Measurements from ENCODE around the gene VAT1L.
"Not testable (repeated sequence)": the region's sequence is repeated elsewhere in the genome, so short reads cannot be mapped to it uniquely, and the experiment has no call there.

The VAT1L gene

DNA sequence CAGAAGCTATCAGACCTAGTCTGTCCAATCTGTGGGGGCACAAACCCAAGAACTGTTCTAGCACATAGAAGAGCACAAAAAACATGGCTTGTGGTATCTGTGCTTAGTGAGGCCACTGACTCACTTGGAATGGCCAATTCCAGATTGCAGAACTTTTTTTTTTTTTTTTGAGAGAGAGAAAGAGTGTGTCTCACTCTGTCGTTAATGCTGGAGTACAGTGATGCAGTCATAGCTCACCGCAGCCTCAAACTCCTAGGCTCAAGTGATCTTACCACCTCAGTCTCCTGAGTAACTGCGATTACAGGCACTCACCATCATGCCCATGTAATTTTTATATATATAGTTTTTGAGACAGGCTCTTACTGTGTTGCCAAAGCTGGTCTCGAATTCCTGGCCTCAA lies 156.8 kb downstream of the VAT1L start:
- DNase-seq, result no peak
- Mint-ChIP-seq H3K4me3 (no peak overlapping the region), H3K4me1 (no peaks in the 10 kb centered on the region), H3K27ac (no peak overlapping the region), H3K36me3 (no peaks in the 10 kb centered on the region), H3K27me3 (peaks cover 8% of the 10 kb centered on the region), H3K9me3 (no peaks in the 10 kb centered on the region)
- CTCF ChIA-PET, result no interaction called here

DNA sequence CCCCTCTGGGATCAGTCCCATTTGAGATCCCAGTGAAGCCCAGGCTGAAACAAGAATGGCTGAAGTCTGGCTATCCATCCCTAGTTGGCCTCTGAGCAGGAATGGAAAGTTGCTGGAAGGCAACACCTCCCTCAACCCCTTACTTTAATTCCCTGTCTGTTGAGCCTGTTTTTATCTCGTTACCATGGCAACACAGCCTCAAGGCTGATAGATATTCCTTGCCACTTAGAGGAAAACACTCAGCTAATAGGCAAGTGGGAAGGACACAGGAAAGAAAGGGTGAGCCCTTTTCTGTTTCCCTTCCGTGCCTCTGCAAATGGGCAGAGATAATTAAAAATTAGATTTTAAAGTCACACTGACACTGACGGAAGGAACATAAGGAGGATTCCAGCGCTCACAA lies 158.5 kb downstream of the VAT1L start:
- H3K27ac Mint-ChIP-seq, result no peak overlapping the region
- CTCF ChIA-PET, result no interaction called here
- no peaks in the 10 kb centered on the region for H3K9me3 Mint-ChIP-seq
- H3K4me3 Mint-ChIP-seq, result no peak overlapping the region
- DNase-seq, result no peak
- H3K27me3 Mint-ChIP-seq, result peaks cover 8% of the 10 kb centered on the region
- H3K36me3 Mint-ChIP-seq, result no peaks in the 10 kb centered on the region
- no peaks in the 10 kb centered on the region for H3K4me1 Mint-ChIP-seq

DNA sequence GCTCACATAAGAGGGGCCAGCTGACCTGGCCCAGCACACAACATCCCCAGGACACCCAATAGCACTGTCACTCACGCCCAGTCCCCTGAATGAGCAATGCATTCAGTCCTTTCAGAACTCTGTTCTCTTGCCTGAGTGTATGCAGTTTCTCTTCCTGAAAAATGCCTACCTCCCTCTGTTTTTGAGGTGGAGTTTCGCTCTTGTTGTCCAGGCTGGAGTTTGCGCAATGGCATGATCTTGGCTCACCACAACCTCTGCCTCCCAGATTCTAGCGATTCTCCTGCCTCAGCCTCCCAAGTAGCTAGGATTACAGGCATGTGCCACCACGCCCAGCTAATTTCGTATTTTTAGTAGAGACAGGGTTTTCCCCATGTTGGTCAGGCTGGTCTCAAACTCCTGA lies 159.2 kb downstream of the VAT1L start:
- H3K27ac Mint-ChIP-seq, H3K9me3 Mint-ChIP-seq, H3K4me1 Mint-ChIP-seq, DNase-seq, CTCF ChIA-PET, H3K36me3 Mint-ChIP-seq, H3K27me3 Mint-ChIP-seq, H3K4me3 Mint-ChIP-seq: not testable (repeated sequence)

DNA sequence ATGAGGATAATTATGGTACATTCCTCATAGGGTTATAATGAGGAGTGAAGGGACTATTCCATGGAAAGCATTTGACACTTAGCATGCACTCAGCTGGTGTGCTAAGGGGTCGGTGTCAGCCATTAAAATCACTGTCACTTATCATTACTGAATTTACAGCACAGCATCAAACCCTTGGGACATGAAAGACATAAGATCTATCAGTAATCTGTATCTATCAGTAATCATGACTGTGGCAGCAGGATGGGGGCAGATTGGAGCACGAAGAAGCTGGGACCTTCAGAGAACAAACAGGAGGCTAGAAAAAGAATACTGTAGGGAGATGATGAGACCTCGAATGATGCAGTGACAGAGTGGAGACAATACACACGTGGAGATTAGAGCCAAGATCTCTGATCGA lies 160.5 kb downstream of the VAT1L start:
- Mint-ChIP-seq H3K36me3 (no peaks in the 10 kb centered on the region), H3K27ac (no peak overlapping the region), H3K4me1 (no peaks in the 10 kb centered on the region), H3K4me3 (no peak overlapping the region), H3K9me3 (no peaks in the 10 kb centered on the region), H3K27me3 (peaks cover 9% of the 10 kb centered on the region)
- no peak for DNase-seq
- CTCF ChIA-PET, result no interaction called here

DNA sequence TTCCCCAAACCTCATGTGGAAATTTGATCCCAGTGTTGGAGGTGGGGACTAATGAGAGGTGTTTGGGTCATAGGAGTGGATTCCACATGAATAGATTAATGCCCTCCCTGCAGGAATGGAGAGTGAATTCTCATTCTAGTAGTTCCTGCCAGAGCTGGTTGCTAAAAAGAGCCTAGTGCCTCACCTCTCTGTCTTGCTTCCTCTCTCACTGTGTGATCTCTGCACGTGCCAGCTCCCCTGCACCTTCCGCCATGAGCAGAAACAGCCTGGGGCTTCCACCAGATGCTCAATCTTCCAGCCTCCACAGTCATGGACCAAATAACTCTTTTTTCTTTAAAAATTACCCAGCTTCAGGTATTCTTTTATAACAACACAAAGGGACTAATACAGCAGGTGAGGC lies 161.1 kb downstream of the VAT1L start:
- Mint-ChIP-seq H3K9me3 (no peaks in the 10 kb centered on the region), H3K4me3 (no peak overlapping the region), H3K4me1 (no peaks in the 10 kb centered on the region), H3K36me3 (no peaks in the 10 kb centered on the region), H3K27ac (no peak overlapping the region), H3K27me3 (peaks cover 12% of the 10 kb centered on the region)
- DNase-seq, result no peak
- CTCF ChIA-PET, result no interaction called here

DNA sequence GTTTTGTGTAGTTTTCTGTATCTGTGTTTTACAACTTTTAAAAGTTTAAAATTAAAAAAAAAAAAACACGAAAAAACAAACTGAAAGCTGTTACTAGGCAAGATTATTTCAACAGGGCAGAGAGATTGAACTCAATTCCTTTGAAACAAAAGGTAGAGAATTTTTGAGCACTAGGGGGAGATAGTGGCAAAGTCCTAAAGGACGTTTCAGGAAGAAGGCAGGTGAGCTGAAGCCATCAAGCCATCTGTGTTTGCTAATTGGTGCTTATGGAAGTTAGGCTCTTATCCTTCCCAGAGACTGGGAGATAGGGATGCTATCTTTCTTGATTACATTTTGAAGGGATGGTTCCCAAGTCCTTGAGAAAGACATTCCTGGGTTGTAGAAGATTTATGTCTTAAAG lies 163.4 kb downstream of the VAT1L start:
- H3K9me3 Mint-ChIP-seq, result no peaks in the 10 kb centered on the region
- no peak for DNase-seq
- no peaks in the 10 kb centered on the region for H3K4me1 Mint-ChIP-seq
- H3K4me3 Mint-ChIP-seq, result no peak overlapping the region
- CTCF ChIA-PET, result no interaction called here
- no peaks in the 10 kb centered on the region for H3K36me3 Mint-ChIP-seq
- no peak overlapping the region for H3K27ac Mint-ChIP-seq
- peaks cover 12% of the 10 kb centered on the region for H3K27me3 Mint-ChIP-seq

DNA sequence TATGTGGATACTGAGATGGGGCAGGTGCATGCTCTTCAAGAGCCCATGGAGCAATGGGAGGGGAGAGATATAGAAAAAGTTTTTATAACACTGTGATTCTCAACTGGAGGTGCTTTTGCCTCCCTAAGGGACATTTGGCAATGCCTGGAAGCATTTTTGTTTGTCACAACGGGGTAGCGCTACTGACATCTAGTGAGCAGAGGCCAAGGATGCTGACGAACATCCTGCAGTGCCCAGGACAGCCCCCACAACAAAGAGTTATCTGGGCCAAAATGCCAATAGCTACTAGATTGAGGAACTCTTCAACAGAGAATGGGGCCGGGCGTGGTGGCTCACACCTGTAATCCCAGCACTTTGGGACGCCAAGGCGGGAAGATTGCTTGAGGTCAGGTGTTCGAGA lies 166.8 kb downstream of the VAT1L start:
- CTCF ChIA-PET, result interaction anchor here (1.3 kb wide), 1 partner anchor 145 kb away, joined by 3 read pairs; the partner anchor contains the start of gene WWOX
- no peaks in the 10 kb centered on the region for H3K36me3 Mint-ChIP-seq
- H3K9me3 Mint-ChIP-seq, result no peaks in the 10 kb centered on the region
- H3K4me3 Mint-ChIP-seq, result no peak overlapping the region
- no peak overlapping the region for H3K27ac Mint-ChIP-seq
- DNase-seq, result no peak
- H3K27me3 Mint-ChIP-seq, result peaks cover 4% of the 10 kb centered on the region
- no peaks in the 10 kb centered on the region for H3K4me1 Mint-ChIP-seq

DNA sequence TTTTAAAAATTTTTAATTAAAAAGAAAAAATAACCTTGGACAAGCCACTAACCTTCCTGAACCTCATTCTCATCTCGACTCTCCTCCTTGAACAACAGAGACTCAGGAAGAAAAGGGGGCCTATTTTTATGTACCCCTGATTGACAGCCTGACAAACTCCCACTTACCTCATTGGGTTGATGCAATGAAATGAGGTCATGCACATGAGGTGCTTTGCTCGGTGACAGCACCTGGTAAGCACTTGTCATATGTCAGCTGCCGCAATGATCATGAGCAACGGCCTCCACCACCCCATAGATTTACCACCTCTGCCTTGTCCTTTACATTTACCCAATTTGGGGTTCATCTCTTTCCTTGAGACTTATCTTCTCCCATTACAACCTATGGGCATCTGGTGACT lies 167.9 kb downstream of the VAT1L start:
- no peak for DNase-seq
- Mint-ChIP-seq H3K9me3 (no peaks in the 10 kb centered on the region), H3K36me3 (no peaks in the 10 kb centered on the region), H3K27me3 (peaks cover 7% of the 10 kb centered on the region), H3K4me1 (no peaks in the 10 kb centered on the region), H3K4me3 (no peak overlapping the region), H3K27ac (no peak overlapping the region)
- CTCF ChIA-PET, result no interaction called here

DNA sequence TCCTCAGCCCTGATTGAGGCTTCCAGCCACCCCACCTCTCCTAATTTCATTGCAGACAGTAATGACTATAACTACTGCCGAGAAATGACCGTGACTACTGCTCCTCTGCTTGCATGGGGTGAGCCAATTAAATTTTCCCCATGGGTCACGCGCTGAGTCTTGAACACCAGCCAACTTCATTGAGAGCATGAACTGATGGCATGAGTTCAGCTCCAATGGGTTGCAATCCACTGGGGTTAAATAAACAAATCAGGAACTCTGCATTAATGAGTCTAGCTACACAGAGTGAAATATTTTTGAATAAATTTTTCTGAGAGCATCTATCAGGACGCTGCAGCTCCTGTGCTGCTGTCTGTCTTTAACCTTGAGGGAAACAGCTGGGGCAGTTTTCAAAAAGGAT lies 172.4 kb downstream of the VAT1L start:
- Mint-ChIP-seq H3K27me3 (peaks cover 12% of the 10 kb centered on the region), H3K4me3 (no peak overlapping the region), H3K36me3 (no peaks in the 10 kb centered on the region), H3K9me3 (no peaks in the 10 kb centered on the region), H3K27ac (no peak overlapping the region), H3K4me1 (no peaks in the 10 kb centered on the region)
- CTCF ChIA-PET, result interaction anchor here (1.1 to 1.4 kb wide), 2 partner anchors 42 to 284 kb away, joined by 3 read pairs; no protein-coding TSS in a partner anchor
- no peak for DNase-seq

DNA sequence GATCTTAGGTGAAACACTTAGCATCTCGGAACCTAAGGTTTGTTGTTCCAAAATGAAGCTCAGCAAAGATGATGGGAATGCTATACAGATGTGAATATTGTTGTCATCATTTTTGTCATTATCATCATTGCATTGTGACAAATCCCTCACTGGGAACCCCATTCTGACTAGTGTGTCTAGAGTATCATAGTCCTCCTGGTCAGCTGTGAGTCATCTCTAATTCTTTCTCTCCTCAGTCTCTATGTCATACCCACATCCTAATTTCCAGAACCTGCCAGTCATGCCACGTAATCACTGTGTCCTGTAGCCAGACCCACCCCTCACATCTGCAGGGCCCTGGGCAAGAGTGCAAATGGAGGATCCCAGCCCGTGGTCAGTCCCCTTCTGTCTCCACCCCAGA lies 173.4 kb downstream of the VAT1L start:
- no peak for DNase-seq
- peaks cover 12% of the 10 kb centered on the region for H3K27me3 Mint-ChIP-seq
- no peaks in the 10 kb centered on the region for H3K4me1 Mint-ChIP-seq
- CTCF ChIA-PET, result interaction anchor here (1.4 kb wide), 1 partner anchor 41 kb away, joined by 3 read pairs; no protein-coding TSS in a partner anchor
- no peaks in the 10 kb centered on the region for H3K9me3 Mint-ChIP-seq
- no peak overlapping the region for H3K4me3 Mint-ChIP-seq
- H3K36me3 Mint-ChIP-seq, result no peaks in the 10 kb centered on the region
- H3K27ac Mint-ChIP-seq, result no peak overlapping the region

DNA sequence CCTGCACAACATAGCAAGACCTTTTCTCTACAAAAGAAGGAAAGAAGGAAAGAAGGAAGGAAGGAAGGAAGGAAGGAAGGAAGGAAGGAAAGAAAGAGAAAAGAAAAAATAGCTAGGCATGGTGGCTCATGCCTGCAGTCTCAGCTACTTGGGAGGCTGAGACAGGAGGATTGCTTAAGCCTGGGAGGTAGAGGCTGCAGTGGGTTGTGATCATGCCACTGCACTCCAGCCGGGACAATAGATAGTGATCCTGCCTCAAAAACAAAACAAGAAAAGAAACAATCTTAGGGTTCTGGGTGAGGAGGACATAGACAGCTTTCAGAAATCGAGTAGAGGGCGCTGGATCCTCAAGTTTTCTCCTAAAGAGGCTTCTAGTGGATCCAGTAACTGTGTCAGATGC lies 174.3 kb downstream of the VAT1L start:
- no peak for DNase-seq
- no peak overlapping the region for H3K4me3 Mint-ChIP-seq
- H3K36me3 Mint-ChIP-seq, result no peaks in the 10 kb centered on the region
- peaks cover 12% of the 10 kb centered on the region for H3K27me3 Mint-ChIP-seq
- H3K9me3 Mint-ChIP-seq, result no peaks in the 10 kb centered on the region
- CTCF ChIA-PET, result no interaction called here
- no peaks in the 10 kb centered on the region for H3K4me1 Mint-ChIP-seq
- no peak overlapping the region for H3K27ac Mint-ChIP-seq

DNA sequence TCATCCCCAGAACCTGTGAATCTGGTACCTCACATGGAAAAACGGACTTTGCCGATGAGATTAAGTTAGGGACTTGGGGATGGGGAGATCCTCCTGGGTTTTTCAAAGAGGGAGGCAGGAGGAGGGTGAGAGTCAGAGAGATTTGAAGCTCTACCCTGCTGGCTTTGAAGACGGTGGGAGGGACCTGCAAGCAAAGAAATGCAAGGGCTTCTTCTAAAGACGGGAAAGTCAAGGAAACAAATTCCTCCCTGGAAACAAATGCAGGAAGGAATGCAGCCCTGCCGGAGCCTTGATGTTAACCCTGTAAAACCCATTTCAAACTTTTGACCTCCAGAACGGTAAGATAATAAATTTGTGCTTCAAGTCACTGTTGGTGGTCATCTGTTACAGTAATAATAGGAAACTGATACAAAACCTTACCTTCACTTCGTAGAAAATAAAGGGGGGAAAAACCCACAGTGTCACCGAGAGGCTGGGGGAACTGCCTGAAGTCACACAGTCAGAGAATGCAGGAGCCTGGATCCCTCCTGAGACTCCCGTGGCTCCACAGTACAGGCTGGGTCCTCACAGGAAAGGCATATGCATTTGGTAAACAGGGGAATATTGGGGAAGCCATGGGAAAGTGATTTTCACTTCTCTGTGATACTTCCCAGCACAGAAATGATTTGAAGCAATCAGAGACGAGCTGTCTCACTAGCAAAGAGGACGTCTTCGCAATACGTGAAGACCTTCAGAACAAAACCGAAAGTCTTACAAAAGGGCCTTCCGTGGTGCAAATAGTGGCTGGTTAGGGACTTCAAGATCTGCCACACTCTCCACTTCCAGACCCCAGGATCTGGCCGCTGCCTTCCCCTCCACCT lies 175.1 kb downstream of the VAT1L start:
- H3K4me3 Mint-ChIP-seq, result peak overlapping the region; percentile 10
- peaks cover 12% of the 10 kb centered on the region for H3K27me3 Mint-ChIP-seq
- H3K4me1 Mint-ChIP-seq, result no peaks in the 10 kb centered on the region
- no peak overlapping the region for H3K27ac Mint-ChIP-seq
- CTCF ChIA-PET, result no interaction called here
- H3K9me3 Mint-ChIP-seq, result no peaks in the 10 kb centered on the region
- DNase-seq, result no peak
- H3K36me3 Mint-ChIP-seq, result no peaks in the 10 kb centered on the region

DNA sequence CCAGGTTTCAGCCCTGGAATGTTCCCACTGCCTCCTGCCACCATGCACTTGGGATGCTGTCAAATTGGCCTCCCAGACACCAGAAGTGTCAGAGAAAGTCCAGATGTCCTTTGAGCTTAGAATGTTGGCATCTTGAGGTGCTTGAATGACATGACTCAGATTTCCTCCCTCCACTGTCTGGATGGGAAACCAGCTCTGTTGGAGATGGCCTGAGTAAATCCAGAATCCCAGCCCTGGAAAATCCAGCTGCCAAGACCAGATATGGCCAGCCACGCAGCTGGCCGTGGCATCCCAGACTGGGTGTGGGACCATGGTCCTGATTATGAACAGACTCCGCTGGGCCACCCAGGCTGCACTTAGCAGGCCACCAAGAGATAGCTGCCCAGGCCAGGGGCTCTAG lies 177.0 kb downstream of the VAT1L start:
- H3K4me3 Mint-ChIP-seq, result no peak overlapping the region
- DNase-seq, result no peak
- no peaks in the 10 kb centered on the region for H3K36me3 Mint-ChIP-seq
- no peak overlapping the region for H3K27ac Mint-ChIP-seq
- CTCF ChIA-PET, result interaction anchor here (1.3 kb wide), 1 partner anchor 12 kb away, joined by 4 read pairs; no protein-coding TSS in a partner anchor
- H3K27me3 Mint-ChIP-seq, result peaks cover 16% of the 10 kb centered on the region
- H3K4me1 Mint-ChIP-seq, result no peaks in the 10 kb centered on the region
- no peaks in the 10 kb centered on the region for H3K9me3 Mint-ChIP-seq

DNA sequence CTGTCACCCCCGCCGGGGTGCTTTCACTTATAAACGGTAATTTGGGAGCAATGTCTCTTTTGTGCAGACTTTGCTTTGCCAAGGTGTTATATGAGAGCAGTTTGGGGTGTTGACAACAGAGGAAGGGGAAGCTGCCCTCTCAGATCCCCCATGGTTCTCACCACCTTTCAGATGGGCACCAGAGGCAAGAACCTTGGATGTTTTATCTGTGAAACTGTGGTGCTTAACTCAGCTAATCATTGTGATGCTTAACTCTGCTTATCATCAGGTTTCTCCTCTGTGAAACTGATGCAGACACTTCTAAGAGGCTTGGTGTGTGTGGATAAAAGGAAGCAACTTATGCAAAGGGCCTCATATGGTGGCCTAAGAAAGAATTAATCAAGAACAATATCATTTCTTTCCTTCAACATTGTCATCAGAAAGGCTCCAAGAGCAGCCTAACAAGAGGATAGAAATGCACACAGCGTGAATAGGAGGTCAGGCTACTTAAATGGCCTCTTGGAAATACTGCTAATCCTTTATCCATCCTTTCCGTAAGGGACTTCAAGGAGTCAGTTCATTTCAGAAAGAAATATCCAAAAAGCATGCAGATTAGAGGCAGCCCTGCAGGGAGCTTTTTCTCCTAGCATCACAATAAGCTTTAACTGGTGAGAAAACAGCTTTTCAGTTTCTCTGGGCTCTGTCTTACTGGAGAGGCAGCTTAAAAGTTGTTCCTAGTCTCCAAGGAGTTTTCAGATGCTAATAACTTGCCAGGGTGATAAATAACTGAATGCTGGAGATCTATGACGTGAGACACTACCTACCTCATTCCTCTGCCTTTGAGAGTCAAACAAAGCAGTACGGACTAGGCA lies 178.9 kb downstream of the VAT1L start:
- Mint-ChIP-seq H3K36me3 (no peaks in the 10 kb centered on the region), H3K27ac (no peak overlapping the region), H3K4me3 (no peak overlapping the region), H3K4me1 (no peaks in the 10 kb centered on the region), H3K27me3 (peaks cover 15% of the 10 kb centered on the region), H3K9me3 (no peaks in the 10 kb centered on the region)
- CTCF ChIA-PET, result interaction anchor here (0.6 to 2.5 kb wide), 5 partner anchors 34 to 297 kb away, joined by 3 to 7 read pairs (median 5); no protein-coding TSS in a partner anchor
- no peak for DNase-seq

All from activated naive CD4-positive, alpha-beta T cell treated with anti-CD3 and anti-CD28 coated beads, Interleukin-2, amount 10 ng/mL, durations not matched to agents 7 days and 5 days (primary cell).